Ishikawa (cell line): Measurements from ENCODE around the gene PPP2R2D.

Experiments
- CEBPB ChIP-seq: IDR thresholded peaks from 2 replicates; pipeline ENCODE4 v1.6.1; 2012
- EGR1 ChIP-seq: IDR thresholded peaks from 2 replicates; pipeline ENCODE4 v1.6.1; 2012
- EP300 ChIP-seq: IDR thresholded peaks from 2 replicates; pipeline ENCODE4 v1.6.1; 2012; ENCODE audit warnings: borderline replicate concordance
- FOXM1 ChIP-seq: IDR thresholded peaks from 2 replicates; pipeline ENCODE4 v1.6.1; 2012; ENCODE audit warnings: low read depth, borderline replicate concordance
- MAX ChIP-seq: IDR thresholded peaks from 2 replicates; pipeline ENCODE4 v1.6.1; 2012
- RAD21 ChIP-seq: IDR thresholded peaks from 2 replicates; pipeline ENCODE4 v1.6.1; 2012; ENCODE audit warnings: low read depth
- REST ChIP-seq: IDR thresholded peaks from 2 replicates; pipeline ENCODE4 v1.6.1; 2012; ENCODE audit warnings: low read depth, mild to moderate bottlenecking
- TAF1 ChIP-seq: IDR thresholded peaks from 2 replicates; pipeline ENCODE4 v1.6.1; 2012; ENCODE audit warnings: low read depth, mild to moderate bottlenecking
- TCF12 ChIP-seq: IDR thresholded peaks from 2 replicates; pipeline ENCODE4 v1.6.1; 2012; ENCODE audit warnings: low read depth
- USF1 ChIP-seq: IDR thresholded peaks from 2 replicates; pipeline ENCODE4 v1.6.1; 2012
- YY1 ChIP-seq: IDR thresholded peaks from 2 replicates; pipeline ENCODE4 v1.6.1; 2012; ENCODE audit warnings: low read depth
- ZBTB7A ChIP-seq: IDR thresholded peaks from 2 replicates; pipeline ENCODE4 v1.6.1; 2012; ENCODE audit warnings: low read depth

- TF ChIP-seq USF1, result no peak
- no peak for TF ChIP-seq REST
- TF ChIP-seq CEBPB, result no peak
- TF ChIP-seq TAF1, result no peak
- TF ChIP-seq YY1, result no peak
- TF ChIP-seq EP300, result no peak
- no peak for TF ChIP-seq EGR1
- TF ChIP-seq MAX, result no peak
- no peak for TF ChIP-seq FOXM1
- TF ChIP-seq RAD21, result no peak
- TF ChIP-seq ZBTB7A, result no peak
- TF ChIP-seq TCF12, result no peak
These were observed 29.8 kb upstream of the PPP2R2D start for GRCh38 chr10:131870831-131871672.
